Activated B cell treated with CpG ODN at 0.5 μM for 24 hours (primary cell): ENCODE measurements around the gene NUDT1. TPM values are rescaled to one million over a fixed set of nuclear protein-coding genes. Genes with fewer than 3 reads are reported as not detected.

ENCODE experiments used
- ATAC-seq: fragments of 200-7000 bp; cut with Tn5 transposase; one replicate; pipeline ENCODE4 v1.10.0; 2021; ENCODE audit warnings: low read depth, mild to moderate bottlenecking, moderate library complexity
- CTCF ChIA-PET: fragments of 350-600 bp; sonication (Branson Sonifier 250); formaldehyde crosslinking; loops from one replicate; lab custom pipeline; 2021; ENCODE audit warnings: antibody characterized with exemption; lab: Charles Lee
- POLR2A ChIA-PET: fragments of 350-600 bp; sonication (Branson Sonifier 250); formaldehyde crosslinking; loops from one replicate; lab custom pipeline; 2021; ENCODE audit warnings: antibody characterized with exemption; lab: Charles Lee
- DNase-seq: peaks from one replicate; pipeline ENCODE4 v3.0.0; 2022
- H3K27ac Mint-ChIP-seq: one replicate; pipeline ENCODE4 v1.8.0; 2020; ENCODE audit warnings: mixed read lengths
- H3K27me3 Mint-ChIP-seq: one replicate; pipeline ENCODE4 v1.8.0; 2021; ENCODE audit warnings: mixed read lengths
- H3K36me3 Mint-ChIP-seq: one replicate; pipeline ENCODE4 v1.8.0; 2021; ENCODE audit warnings: low read depth, mixed read lengths
- H3K4me1 Mint-ChIP-seq: one replicate; pipeline ENCODE4 v1.8.0; 2021; ENCODE audit warnings: mixed read lengths
- H3K4me3 Mint-ChIP-seq: one replicate; pipeline ENCODE4 v1.8.0; 2020; ENCODE audit warnings: mild to moderate bottlenecking, mixed read lengths
- H3K9me3 Mint-ChIP-seq: one replicate; pipeline ENCODE4 v1.8.0; 2020; ENCODE audit warnings: mixed read lengths
- CTCF ChIP-seq: fragments of 200-600 bp; IDR thresholded peaks from one replicate; pipeline ENCODE4 v1.8.0; 2022; ENCODE audit warnings: antibody characterized with exemption, mild to moderate bottlenecking
- intact Hi-C: fragments of 100-400 bp; cut with micrococcal nuclease; formaldehyde crosslinking; loops from one replicate; pipeline ENCODE4 v1.15.1; 2024
- total RNA-seq: library from RNA; stranded (reverse); gene quantifications from 2 replicates; pipeline ENCODE4 v1.2.3, GENCODE V29; 2022

NUDT1 gene
- total RNA-seq, 1 donor from 2014 or later: 38.0 TPM

- intact Hi-C loops: loop anchor here (1.0 kb wide), 3 partner anchors 12 to 27 kb away; partner anchors contain the start of gene SNX8
- Mint-ChIP-seq H3K4me3 (peak overlapping the region; percentile 66), H3K27ac (peak overlapping the region; percentile 97), H3K4me1 (peaks cover 52% of the 10 kb centered on the region), H3K36me3 (peaks cover 29% of the 10 kb centered on the region), H3K27me3 (no peaks in the 10 kb centered on the region), H3K9me3 (no peaks in the 10 kb centered on the region)
- TF ChIP-seq CTCF: no peak
- DNase-seq (peak; percentile 24), ATAC-seq (peak; percentile 51)
- ChIA-PET POLR2A (interaction anchor here (0.6 to 3.6 kb wide), 10 partner anchors 11 to 470 kb away, joined by 3 to 32 read pairs (median 8); partner anchors contain the start of gene SNX8), CTCF (no interaction called here)
Observed at GRCh38 chr7:2287745-2288144, 45.7 kb downstream of the NUDT1 start.

GRCh38 chr7:2288503-2288902, 46.5 kb downstream of the NUDT1 start:
- Mint-ChIP-seq H3K36me3 (peaks cover 24% of the 10 kb centered on the region), H3K27me3 (no peaks in the 10 kb centered on the region), H3K4me3 (peak overlapping the region; percentile 73), H3K4me1 (peaks cover 49% of the 10 kb centered on the region), H3K27ac (peak overlapping the region; percentile 97), H3K9me3 (no peaks in the 10 kb centered on the region)
- CTCF ChIA-PET: interaction anchor here (0.7 to 1.0 kb wide), 4 partner anchors 10 to 79 kb away, joined by 3 to 4 read pairs (median 4); no protein-coding TSS in a partner anchor
- peak; percentile 34 for DNase-seq
- ATAC-seq: peak; percentile 89
- POLR2A ChIA-PET: interaction anchor here (0.6 to 3.6 kb wide), 17 partner anchors 9 to 149 kb away, joined by 3 to 32 read pairs (median 8); partner anchors contain the start of gene SNX8
- intact Hi-C loops: loop anchor here (1.0 kb wide), 3 partner anchors 11 to 27 kb away; partner anchors contain the start of gene SNX8
- TF ChIP-seq CTCF: no peak

DNA sequence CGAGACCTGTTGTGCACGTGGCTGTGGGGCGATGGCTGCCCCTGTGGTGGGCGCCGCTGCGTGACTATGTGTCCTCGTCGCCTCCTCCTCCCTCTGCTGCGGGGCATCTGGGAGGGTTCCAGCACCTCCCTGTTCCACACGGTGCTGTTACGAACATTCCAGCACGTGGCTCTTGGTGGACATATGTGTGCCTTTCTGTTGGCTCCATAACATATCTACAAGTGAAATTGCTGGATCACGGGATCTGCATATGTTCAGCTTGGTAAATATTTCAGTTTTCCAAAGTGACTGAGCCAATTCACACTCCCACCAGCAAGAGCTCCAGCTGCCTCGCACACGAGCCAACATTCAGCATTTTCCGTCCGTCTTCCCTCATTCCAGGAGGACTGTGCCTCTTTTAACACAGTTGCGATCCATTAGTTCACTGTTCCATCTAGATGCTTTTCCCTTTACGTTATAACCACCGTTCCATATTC, 47.1 kb downstream of the NUDT1 start:
- POLR2A ChIA-PET: interaction anchor here (0.8 to 3.6 kb wide), 7 partner anchors 9 to 52 kb away, joined by 3 to 32 read pairs (median 8); partner anchors contain the start of gene SNX8
- no peaks in the 10 kb centered on the region for H3K27me3 Mint-ChIP-seq
- CTCF ChIA-PET: interaction anchor here (0.7 to 1.0 kb wide), 4 partner anchors 10 to 80 kb away, joined by 3 to 4 read pairs (median 4); no protein-coding TSS in a partner anchor
- H3K36me3 Mint-ChIP-seq: peaks cover 24% of the 10 kb centered on the region
- DNase-seq (no peak), ATAC-seq (no peak)
- peak overlapping the region; percentile 97 for H3K27ac Mint-ChIP-seq
- intact Hi-C loops: no loop called here
- H3K4me3 Mint-ChIP-seq: peak overlapping the region; percentile 5
- no peak for TF ChIP-seq CTCF
- peaks cover 49% of the 10 kb centered on the region for H3K4me1 Mint-ChIP-seq
- H3K9me3 Mint-ChIP-seq: no peaks in the 10 kb centered on the region

DNA sequence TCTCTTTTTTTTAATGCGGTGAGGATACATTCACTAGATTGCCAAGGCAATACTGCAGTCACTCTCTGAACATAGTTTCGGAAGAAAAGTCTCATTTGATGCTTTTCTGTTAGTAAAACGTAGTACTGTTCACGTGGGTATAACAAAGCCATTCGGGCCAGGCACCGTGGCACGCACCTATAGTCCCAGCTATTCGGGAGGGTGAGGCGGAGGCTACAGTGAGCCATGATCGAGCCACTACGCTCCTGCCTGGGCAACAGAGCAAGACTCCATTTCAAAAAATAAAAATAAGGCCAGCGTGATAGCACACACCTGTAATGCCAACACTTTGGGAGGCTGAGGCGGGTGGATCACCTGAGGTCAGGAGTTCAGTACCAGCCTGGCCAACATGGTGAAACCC, 47.6 kb downstream of the NUDT1 start:
- Mint-ChIP-seq H3K27me3 (no peaks in the 10 kb centered on the region), H3K36me3 (peaks cover 21% of the 10 kb centered on the region), H3K4me3 (peak overlapping the region; percentile 5), H3K9me3 (no peaks in the 10 kb centered on the region), H3K4me1 (peaks cover 50% of the 10 kb centered on the region), H3K27ac (peak overlapping the region; percentile 97)
- ChIA-PET CTCF (no interaction called here), POLR2A (interaction anchor here (2.4 to 3.6 kb wide), 3 partner anchors 9 to 28 kb away, joined by 7 to 32 read pairs (median 31); partner anchors contain the start of gene SNX8)
- intact Hi-C loops: no loop called here
- ATAC-seq (no peak), DNase-seq (no peak)
- TF ChIP-seq CTCF: no peak

DNA sequence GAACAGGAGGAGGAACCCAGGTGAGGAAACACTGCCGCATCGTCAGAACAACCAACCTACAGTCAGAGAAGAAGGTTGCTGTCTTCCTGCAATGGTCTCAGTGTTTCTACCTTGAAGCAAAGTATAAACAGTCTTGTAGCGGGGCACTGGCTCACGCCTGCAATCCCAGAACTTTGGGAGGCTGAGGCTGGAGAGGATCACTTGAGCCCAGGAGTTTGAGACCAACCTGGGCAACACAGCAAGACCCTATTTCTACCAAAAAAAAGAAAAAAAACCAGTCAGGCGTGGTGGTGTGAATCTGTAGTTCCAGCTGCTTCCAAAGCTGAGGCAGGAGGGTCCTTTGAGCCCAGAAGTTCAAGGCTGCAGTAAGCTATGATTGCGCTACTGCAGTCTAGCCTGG, 48.9 kb downstream of the NUDT1 start:
- intact Hi-C loops: no loop called here
- TF ChIP-seq CTCF: no peak
- Mint-ChIP-seq H3K9me3 (no peaks in the 10 kb centered on the region), H3K4me1 (peaks cover 50% of the 10 kb centered on the region), H3K4me3 (no peak overlapping the region), H3K36me3 (peaks cover 22% of the 10 kb centered on the region), H3K27ac (peak overlapping the region; percentile 74), H3K27me3 (no peaks in the 10 kb centered on the region)
- DNase-seq (no peak), ATAC-seq (no peak)
- ChIA-PET CTCF (no interaction called here), POLR2A (no interaction called here)
